ENCODE measurements around the gene TMPRSS13. TPM values are rescaled to one million over a fixed set of nuclear protein-coding genes. Genes with fewer than 3 reads are reported as not detected.
A peak's percentile ranks its signal among the peaks of the same experiment; 100 is the strongest.
"Not testable (repeated sequence)": the region's sequence is repeated elsewhere in the genome, so short reads cannot be mapped to it uniquely, and the experiment has no call there.

Gene TMPRSS13
- total and polyA plus RNA-seq, 2 donors from 2014 or later: 1.2 to 1.9 TPM

DNA sequence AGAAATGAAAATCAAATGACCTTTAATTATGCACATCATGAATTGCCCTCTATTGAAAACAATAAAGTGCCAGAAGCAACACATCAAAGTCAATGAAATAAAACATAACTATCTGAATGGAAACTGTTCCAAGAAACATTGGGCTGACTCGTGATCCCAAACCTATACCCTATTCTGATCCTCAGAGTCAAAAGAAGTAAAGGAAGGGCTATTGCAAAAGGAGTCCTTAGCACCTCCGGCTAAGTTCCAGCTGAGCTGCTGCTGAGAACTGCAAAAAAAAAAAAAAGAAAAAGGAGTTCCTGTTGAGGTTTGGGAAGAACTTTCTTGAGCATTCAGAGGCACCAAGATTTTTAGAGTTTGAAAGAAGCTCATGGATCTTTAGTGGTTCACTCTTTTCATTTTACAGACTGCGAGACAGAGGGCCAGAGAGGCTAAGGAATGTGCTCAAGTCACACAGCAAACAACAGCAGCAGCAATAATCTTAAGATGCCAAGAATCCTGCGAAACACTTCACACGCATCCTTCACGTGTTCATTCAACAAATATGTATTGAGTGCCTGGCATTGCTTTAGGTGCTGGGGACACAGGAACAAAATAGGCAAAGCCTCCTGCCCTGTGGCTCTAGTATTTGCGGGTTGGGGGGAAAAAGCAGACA, 841 bp upstream of the TMPRSS13 start:
- Histone ChIP-seq H3K36me3 (ENCODE audit: control insufficient read depth in 2 of 3, insufficient read depth in 3 of 3, low read length in 3 of 3) (no peaks in the 10 kb centered on the region), H3K4me3 (ENCODE audit: low read length in 3 of 3) (no peak overlapping the region), H3K9me3 (ENCODE audit: control insufficient read depth in 2 of 3, insufficient read depth in 1 of 3, low read length in 3 of 3) (no peaks in the 10 kb centered on the region), H3K27me3 (ENCODE audit: control insufficient read depth, insufficient read depth, low read length) (no peaks in the 10 kb centered on the region), H3K27ac (ENCODE audit: low read depth in 2 of 2, low read length in 2 of 2) (no peak overlapping the region), H3K9ac (ENCODE audit: low read length in 3 of 3) (no peak overlapping the region), H3K4me1 (ENCODE audit: control insufficient read depth in 2 of 3, insufficient read depth in 2 of 3, low read depth in 1 of 3, low read length in 3 of 3) (no peaks in the 10 kb centered on the region)
- TF ChIP-seq, protein P1, sequence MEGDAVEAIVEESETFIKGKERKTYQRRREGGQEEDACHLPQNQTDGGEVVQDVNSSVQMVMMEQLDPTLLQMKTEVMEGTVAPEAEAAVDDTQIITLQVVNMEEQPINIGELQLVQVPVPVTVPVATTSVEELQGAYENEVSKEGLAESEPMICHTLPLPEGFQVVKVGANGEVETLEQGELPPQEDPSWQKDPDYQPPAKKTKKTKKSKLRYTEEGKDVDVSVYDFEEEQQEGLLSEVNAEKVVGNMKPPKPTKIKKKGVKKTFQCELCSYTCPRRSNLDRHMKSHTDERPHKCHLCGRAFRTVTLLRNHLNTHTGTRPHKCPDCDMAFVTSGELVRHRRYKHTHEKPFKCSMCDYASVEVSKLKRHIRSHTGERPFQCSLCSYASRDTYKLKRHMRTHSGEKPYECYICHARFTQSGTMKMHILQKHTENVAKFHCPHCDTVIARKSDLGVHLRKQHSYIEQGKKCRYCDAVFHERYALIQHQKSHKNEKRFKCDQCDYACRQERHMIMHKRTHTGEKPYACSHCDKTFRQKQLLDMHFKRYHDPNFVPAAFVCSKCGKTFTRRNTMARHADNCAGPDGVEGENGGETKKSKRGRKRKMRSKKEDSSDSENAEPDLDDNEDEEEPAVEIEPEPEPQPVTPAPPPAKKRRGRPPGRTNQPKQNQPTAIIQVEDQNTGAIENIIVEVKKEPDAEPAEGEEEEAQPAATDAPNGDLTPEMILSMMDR (IDR thresholded peaks at IDR 0.05; ENCODE audit: borderline replicate concordance, extremely low read depth, insufficient read depth): no peak
- DNase-seq (no peak), FAIRE-seq (no peak)
- intact Hi-C loops (cut with DNase I): no loop called here

DNA sequence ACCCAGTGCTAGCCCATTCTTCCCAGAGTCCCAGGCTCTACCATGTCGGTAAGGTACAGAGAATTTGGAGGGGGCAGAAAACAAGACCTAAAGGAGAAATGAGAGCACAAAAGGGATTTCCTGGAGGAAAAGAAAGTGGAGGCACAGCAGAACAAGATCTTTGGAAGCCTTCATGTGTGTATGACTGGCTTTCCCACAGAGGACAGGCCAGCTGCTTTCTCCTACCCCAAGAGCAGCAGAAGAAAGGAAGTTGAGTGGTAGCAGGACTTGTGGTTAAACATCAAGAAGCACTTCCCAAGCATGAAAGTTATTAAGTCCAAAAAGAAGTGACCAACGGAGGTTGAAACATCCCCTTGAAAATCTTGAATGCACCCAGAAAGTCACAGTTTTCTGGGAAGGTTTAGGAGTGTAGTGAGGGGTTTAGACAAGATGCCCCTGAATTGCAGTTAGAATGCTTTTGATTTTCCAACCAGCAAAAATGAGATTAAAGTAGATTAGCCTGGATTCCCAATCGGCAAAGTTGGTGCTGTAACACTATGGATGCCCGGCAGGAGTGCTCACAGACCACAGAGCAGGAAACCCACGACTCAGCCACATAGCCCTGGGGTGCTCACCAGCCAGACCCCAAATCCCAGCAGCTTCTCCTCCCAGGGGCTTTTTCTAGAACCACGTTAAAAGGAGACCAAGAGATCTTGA, 608 bp downstream of the TMPRSS13 start:
- TF ChIP-seq, protein P1 (IDR thresholded peaks at IDR 0.05; ENCODE audit: borderline replicate concordance, extremely low read depth, insufficient read depth): no peak
- no peak overlapping the region for H3K4me3 ChIP-seq (ENCODE audit: low read length in 3 of 3)
- H3K9ac ChIP-seq (ENCODE audit: low read length in 3 of 3): no peak overlapping the region
- H3K27ac ChIP-seq (ENCODE audit: low read depth in 2 of 2, low read length in 2 of 2): no peak overlapping the region
- H3K4me1 ChIP-seq (ENCODE audit: control insufficient read depth in 2 of 3, insufficient read depth in 2 of 3, low read depth in 1 of 3, low read length in 3 of 3): no peaks in the 10 kb centered on the region
- DNase-seq: peak in 1 of 5 donors; percentile 38
- no peaks in the 10 kb centered on the region for H3K27me3 ChIP-seq (ENCODE audit: control insufficient read depth, insufficient read depth, low read length)
- H3K36me3 ChIP-seq (ENCODE audit: control insufficient read depth in 2 of 3, insufficient read depth in 3 of 3, low read length in 3 of 3): no peaks in the 10 kb centered on the region
- no peaks in the 10 kb centered on the region for H3K9me3 ChIP-seq (ENCODE audit: control insufficient read depth in 2 of 3, insufficient read depth in 1 of 3, low read length in 3 of 3)
- intact Hi-C loops (cut with DNase I): no loop called here
- FAIRE-seq: no peak

DNA sequence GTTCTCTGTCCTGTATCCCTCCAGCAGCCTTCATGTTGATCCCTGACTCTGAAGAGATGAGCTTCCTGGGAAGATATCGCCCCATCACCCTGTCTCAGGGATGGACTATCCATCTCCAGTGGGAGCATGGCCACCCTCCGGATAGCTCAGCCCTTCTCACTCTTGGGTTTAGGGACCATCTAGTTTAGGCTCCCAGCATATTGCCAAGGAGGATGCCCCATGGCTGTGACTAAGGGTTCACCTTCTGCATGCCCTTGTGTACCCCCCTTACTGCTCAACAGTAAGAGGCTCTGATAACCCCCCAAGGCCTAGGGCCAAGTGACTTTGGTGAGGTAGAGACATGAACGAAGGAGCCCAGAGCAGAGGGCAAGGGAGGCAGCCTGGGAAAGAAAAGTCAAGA, 1.3 kb downstream of the TMPRSS13 start:
- Histone ChIP-seq H3K4me3 (ENCODE audit: low read length in 3 of 3) (no peak overlapping the region), H3K27me3 (ENCODE audit: control insufficient read depth, insufficient read depth, low read length) (no peaks in the 10 kb centered on the region), H3K27ac (ENCODE audit: low read depth in 2 of 2, low read length in 2 of 2) (no peak overlapping the region), H3K4me1 (ENCODE audit: control insufficient read depth in 2 of 3, insufficient read depth in 2 of 3, low read depth in 1 of 3, low read length in 3 of 3) (no peaks in the 10 kb centered on the region), H3K9ac (ENCODE audit: low read length in 3 of 3) (no peak overlapping the region), H3K9me3 (ENCODE audit: control insufficient read depth in 2 of 3, insufficient read depth in 1 of 3, low read length in 3 of 3) (no peaks in the 10 kb centered on the region), H3K36me3 (ENCODE audit: control insufficient read depth in 2 of 3, insufficient read depth in 3 of 3, low read length in 3 of 3) (no peaks in the 10 kb centered on the region)
- intact Hi-C loops (cut with DNase I): no loop called here
- peak in 1 of 5 donors; percentile 18 for DNase-seq
- TF ChIP-seq, protein P1 (IDR thresholded peaks at IDR 0.05; ENCODE audit: borderline replicate concordance, extremely low read depth, insufficient read depth): no peak
- FAIRE-seq: no peak

DNA sequence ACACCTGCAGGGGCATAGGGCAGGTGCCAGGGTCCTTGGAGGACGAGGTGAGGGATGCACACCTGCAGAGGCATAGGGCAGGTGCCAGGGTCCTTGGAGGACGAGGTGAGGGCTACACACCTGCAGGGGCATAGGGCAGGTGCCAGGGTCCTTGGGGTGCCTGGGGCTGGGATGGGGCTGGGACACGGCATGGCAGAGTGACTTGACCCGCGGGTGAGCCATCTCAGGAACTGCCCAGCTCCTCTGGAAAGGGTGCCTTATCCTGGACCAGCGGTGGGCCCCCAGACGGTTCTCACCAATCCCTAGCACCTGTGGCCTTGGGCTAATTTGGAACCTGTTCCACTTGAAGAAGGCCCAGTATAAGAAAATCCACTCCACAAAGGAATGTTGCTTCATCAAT, 3.0 kb downstream of the TMPRSS13 start:
- H3K9ac ChIP-seq (ENCODE audit: low read length in 3 of 3); FAIRE-seq; H3K27ac ChIP-seq (ENCODE audit: low read depth in 2 of 2, low read length in 2 of 2); H3K27me3 ChIP-seq (ENCODE audit: control insufficient read depth, insufficient read depth, low read length); H3K9me3 ChIP-seq (ENCODE audit: control insufficient read depth in 2 of 3, insufficient read depth in 1 of 3, low read length in 3 of 3); intact Hi-C loops (cut with DNase I); H3K4me1 ChIP-seq (ENCODE audit: control insufficient read depth in 2 of 3, insufficient read depth in 2 of 3, low read depth in 1 of 3, low read length in 3 of 3); H3K4me3 ChIP-seq (ENCODE audit: low read length in 3 of 3); H3K36me3 ChIP-seq (ENCODE audit: control insufficient read depth in 2 of 3, insufficient read depth in 3 of 3, low read length in 3 of 3): not testable (repeated sequence)
- peak in 1 of 5 donors; percentile 66 for DNase-seq

All from kidney (tissue), 14 donors.